PFSK-1 (cell line): ENCODE measurements around the gene EEF1E1.

Source experiments
- REST ChIP-seq, 2 experiments: IDR thresholded peaks; 2 replicates each; pipeline versions ENCODE4 v1.6.1 to v1.8.0; 2011 to 2012; ENCODE audit warnings: low read depth in 2 of 2, low read length in 2 of 2, control low read depth in 1 of 2, inconsistent platforms in 1 of 2, mild to moderate bottlenecking in 1 of 2, moderate library complexity in 1 of 2; ENCODE audit not compliant: insufficient read depth in 1 of 2
- SIN3A ChIP-seq: IDR thresholded peaks from 2 replicates; pipeline ENCODE4 v1.6.1; 2012; ENCODE audit warnings: mild to moderate bottlenecking, low read length, moderate library complexity, borderline replicate concordance; ENCODE audit not compliant: insufficient read depth
- TAF1 ChIP-seq: IDR thresholded peaks from 2 replicates; pipeline ENCODE4 v1.6.1; 2012; ENCODE audit warnings: low read length, control low read depth, borderline replicate concordance; ENCODE audit not compliant: insufficient read depth

DNA sequence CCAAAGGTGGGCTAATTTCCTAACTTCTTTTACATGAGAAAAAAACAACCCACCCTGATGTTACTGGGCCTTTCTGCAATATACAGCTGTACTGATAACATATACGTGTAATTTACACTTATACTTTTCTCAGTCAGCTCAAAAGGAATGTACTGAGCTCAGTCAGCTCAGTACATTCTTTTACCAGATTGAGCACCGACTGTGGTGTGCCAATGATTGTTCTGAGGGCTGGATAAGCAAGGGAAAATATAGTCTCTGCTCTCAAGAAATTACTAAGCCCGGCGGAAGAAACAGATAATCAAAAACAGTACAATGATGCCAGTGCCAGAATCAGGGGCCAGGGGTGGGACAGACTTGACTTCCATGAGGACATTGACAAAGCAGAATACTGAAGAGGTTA, 28.1 kb downstream of the EEF1E1 start:
- no peak for TF ChIP-seq REST (IDR thresholded peaks at IDR 0.05; ENCODE audit: insufficient read depth in 1 of 2, low read depth in 2 of 2, low read length in 2 of 2)
- no peak for TF ChIP-seq SIN3A
- no peak for TF ChIP-seq TAF1
